Peyer's patch (tissue), 4 donors: ENCODE data around the gene P2RY4. TPM values are rescaled to one million over a fixed set of nuclear protein-coding genes. Genes with fewer than 3 reads are reported as not detected.

Experiments used
- DNase-seq, 3 donors: peaks; one replicate each; pipeline ENCODE4 v3.0.0-alpha.2; 2017 to 2019
- H3K27ac ChIP-seq, 4 donors: fragments of 200-600 bp; sonication (generic); one replicate each; pipeline ENCODE4 v1.5.1; 2016 to 2019
- H3K27me3 ChIP-seq, 2 donors: fragments of 200-600 bp; sonication (generic); one replicate each; pipeline ENCODE4 v1.5.1; 2019
- H3K36me3 ChIP-seq, 3 donors: fragments of 200-600 bp; sonication (generic); one replicate each; pipeline ENCODE4 v1.5.1; 2016 to 2019
- H3K4me1 ChIP-seq, 4 donors: fragments of 200-600 bp; sonication (generic); one replicate each; pipeline ENCODE4 v1.5.1; 2016 to 2019
- H3K4me3 ChIP-seq, 4 donors: fragments of 200-600 bp; sonication (generic); 1 replicate in 3 of 4; 2 replicates in 1 of 4; pipeline ENCODE4 v1.5.1; 2016 to 2019; ENCODE audit warnings: mild to moderate bottlenecking in 1 of 4
- H3K9me3 ChIP-seq, 4 donors: fragments of 200-600 bp; sonication (generic); one replicate each; pipeline ENCODE4 v1.5.1; 2016 to 2019; ENCODE audit warnings: mild to moderate bottlenecking in 1 of 4
- POLR2A ChIP-seq, 2 donors: fragments of 450-650 bp; IDR thresholded peaks; one replicate each; pipeline ENCODE4 v1.5.1; 2017; ENCODE audit warnings: antibody characterized with exemption in 2 of 2, mild to moderate bottlenecking in 2 of 2, moderate library complexity in 2 of 2
- total RNA-seq, 4 donors: library from RNA; depleted of rRNA; stranded (reverse); fragments of >200 nt; gene quantifications; one replicate each; pipeline ENCODE4 v1.1.0, GENCODE V29; 2016
- TF ChIP-seq, protein P1 (sequence below), 6 experiments: fragments of 450-650 bp in 4 of 6; fragments of 200-600 bp in 2 of 6; sonication (generic) in 1 of 6; IDR thresholded peaks; one replicate each; pipeline ENCODE4 v1.5.1; 2017 to 2019; ENCODE audit warnings: antibody characterized with exemption in 6 of 6, mild to moderate bottlenecking in 3 of 6, moderate library complexity in 1 of 6

Gene P2RY4
- total RNA-seq, 4 donors from 2014 or later: 1.7 to 19.4 (median 13.2) TPM

- Histone ChIP-seq H3K36me3 (no peaks in the 10 kb centered on the region), H3K4me1 (no peaks in the 10 kb centered on the region), H3K9me3 (no peaks in the 10 kb centered on the region), H3K27ac (no peak overlapping the region), H3K27me3 (no peaks in the 10 kb centered on the region), H3K4me3 (no peak overlapping the region)
- TF ChIP-seq, protein P1, sequence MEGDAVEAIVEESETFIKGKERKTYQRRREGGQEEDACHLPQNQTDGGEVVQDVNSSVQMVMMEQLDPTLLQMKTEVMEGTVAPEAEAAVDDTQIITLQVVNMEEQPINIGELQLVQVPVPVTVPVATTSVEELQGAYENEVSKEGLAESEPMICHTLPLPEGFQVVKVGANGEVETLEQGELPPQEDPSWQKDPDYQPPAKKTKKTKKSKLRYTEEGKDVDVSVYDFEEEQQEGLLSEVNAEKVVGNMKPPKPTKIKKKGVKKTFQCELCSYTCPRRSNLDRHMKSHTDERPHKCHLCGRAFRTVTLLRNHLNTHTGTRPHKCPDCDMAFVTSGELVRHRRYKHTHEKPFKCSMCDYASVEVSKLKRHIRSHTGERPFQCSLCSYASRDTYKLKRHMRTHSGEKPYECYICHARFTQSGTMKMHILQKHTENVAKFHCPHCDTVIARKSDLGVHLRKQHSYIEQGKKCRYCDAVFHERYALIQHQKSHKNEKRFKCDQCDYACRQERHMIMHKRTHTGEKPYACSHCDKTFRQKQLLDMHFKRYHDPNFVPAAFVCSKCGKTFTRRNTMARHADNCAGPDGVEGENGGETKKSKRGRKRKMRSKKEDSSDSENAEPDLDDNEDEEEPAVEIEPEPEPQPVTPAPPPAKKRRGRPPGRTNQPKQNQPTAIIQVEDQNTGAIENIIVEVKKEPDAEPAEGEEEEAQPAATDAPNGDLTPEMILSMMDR (IDR thresholded peaks at IDR 0.05): no peak
- TF ChIP-seq POLR2A (IDR thresholded peaks at IDR 0.05): no peak
- no peak for DNase-seq
These were observed 4.8 kb upstream of the P2RY4 start for GRCh38 chrX:70264784-70265183.

DNA sequence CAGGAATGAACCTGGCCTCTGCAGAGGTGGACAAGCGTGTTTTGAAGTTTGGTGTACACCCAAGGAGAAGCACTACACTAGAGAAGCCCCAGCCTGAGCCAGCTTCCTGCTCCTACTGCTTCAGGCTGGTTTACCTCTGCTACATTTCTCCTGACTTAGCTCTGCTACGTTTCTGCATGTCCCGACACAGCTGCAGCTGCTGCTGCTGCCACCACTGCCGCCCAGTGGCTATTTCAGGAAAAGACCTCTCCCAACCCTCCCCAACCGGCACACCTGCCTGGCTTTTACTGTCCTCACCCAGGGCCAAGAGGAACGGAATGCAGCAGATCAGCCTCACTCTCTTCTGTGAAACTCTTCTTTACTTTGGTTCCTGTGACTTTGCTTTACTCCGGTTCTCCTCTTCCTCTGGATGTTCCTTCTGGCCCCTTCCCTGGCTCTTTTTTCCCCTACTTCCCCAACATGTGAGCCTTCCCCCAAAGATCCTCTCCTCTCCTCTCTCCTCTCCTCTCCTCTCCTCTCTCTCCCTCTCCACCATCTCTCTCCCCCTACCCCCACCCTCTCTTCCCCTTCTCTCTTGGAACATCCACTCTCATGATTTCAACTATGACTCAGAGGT lies 3.1 kb upstream of the P2RY4 start:
- Histone ChIP-seq H3K27me3 (no peaks in the 10 kb centered on the region), H3K9me3 (no peaks in the 10 kb centered on the region), H3K4me3 (no peak overlapping the region), H3K27ac (no peak overlapping the region), H3K4me1 (no peaks in the 10 kb centered on the region), H3K36me3 (no peaks in the 10 kb centered on the region)
- no peak for TF ChIP-seq POLR2A (IDR thresholded peaks at IDR 0.05)
- TF ChIP-seq, protein P1 (IDR thresholded peaks at IDR 0.05): peak in 4 of 6 experiments; percentile 21 to 66 (median 62)
- DNase-seq: peak in 2 of 3 donors; percentile 64 to 66

DNA sequence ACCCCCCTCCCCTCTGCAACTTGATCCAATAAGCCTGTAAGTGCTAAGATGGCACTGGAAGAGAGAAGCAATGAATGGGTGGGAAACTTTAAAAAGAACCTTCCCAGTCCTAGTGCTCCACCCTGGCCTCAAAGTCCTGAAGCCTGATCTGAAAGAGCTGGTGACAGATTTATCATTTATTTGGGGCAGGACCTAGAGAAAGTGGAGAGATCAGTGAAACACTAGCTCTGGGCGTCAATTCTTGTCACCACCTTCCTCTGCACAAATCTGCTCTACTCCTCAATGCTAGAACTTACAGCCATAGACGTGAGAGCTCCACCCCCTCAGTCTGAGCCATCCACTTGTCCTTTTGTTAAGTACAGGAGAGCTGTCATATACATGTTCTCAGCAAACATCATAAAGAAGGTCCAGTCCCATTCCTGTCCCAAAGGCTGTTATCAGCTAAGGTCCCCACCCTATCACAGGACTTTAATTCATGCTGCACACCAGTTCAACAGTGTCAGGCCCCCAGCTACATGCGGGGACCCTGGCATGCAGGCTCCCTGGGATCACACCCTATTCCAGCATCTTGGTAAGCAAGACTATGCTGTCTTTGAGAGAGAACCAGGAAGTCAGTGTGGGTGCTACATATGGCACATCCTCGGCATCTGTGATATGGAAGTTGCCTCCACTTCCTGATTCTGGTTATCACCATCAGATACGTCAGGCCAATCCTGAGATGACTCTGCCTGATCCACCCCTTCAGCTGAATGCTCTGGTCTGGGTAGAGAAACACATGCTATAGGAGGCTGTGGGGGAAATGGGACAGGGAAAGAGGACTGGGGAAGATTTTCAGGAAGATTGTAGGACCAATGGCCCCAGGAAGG lies 2.3 kb downstream of the P2RY4 start:
- Histone ChIP-seq H3K27ac (no peak overlapping the region), H3K36me3 (no peaks in the 10 kb centered on the region), H3K4me1 (no peaks in the 10 kb centered on the region), H3K9me3 (no peaks in the 10 kb centered on the region), H3K4me3 (no peak overlapping the region), H3K27me3 (no peaks in the 10 kb centered on the region)
- DNase-seq: no peak
- TF ChIP-seq, protein P1 (IDR thresholded peaks at IDR 0.05): no peak
- no peak for TF ChIP-seq POLR2A (IDR thresholded peaks at IDR 0.05)

DNA sequence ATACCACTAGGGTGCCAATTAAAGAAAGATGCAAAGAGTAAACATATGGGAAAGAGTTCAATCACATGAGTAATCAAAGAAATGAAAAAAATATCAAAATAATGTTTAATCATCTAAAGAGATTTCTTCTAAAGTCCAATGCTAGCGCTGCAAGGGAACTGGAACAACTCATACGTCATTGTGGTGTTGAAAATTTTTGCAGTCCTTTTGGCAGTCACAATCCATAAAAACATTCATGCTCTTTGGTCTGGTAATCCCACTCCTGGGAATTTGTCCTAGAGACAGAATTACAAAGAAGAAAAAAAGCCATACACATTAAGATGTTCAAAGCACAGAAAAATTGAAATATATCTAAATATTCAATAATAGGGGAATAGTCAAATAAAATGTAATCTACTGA lies 4.6 kb downstream of the P2RY4 start:
- H3K27ac ChIP-seq: no peak overlapping the region
- H3K27me3 ChIP-seq: no peaks in the 10 kb centered on the region
- H3K9me3 ChIP-seq: no peaks in the 10 kb centered on the region
- H3K36me3 ChIP-seq: no peaks in the 10 kb centered on the region
- no peak overlapping the region for H3K4me3 ChIP-seq
- H3K4me1 ChIP-seq: no peaks in the 10 kb centered on the region
- DNase-seq: no peak
- TF ChIP-seq, protein P1 (IDR thresholded peaks at IDR 0.05): no peak
- no peak for TF ChIP-seq POLR2A (IDR thresholded peaks at IDR 0.05)

DNA sequence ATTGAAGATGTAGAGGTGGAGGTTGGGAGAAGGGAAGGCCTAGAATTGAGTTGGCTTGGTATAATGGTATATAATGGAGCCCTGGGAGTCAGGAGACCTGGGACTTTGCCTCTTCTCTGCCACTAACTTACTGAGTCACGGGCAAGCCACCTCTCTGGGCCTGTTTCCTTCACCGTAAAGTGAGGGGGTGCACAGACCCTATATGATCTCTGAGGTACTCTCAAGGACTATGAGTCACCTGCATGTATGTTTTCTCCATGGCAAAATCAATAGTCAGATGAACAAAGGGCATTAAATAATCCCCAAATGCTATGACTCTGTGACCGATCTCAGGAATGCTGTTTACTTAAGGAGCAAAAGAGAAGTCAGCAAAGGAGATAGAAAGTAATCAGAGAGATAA lies 5.1 kb downstream of the P2RY4 start:
- Histone ChIP-seq H3K4me1 (no peaks in the 10 kb centered on the region), H3K9me3 (no peaks in the 10 kb centered on the region), H3K4me3 (no peak overlapping the region), H3K36me3 (no peaks in the 10 kb centered on the region), H3K27me3 (no peaks in the 10 kb centered on the region), H3K27ac (no peak overlapping the region)
- TF ChIP-seq, protein P1 (IDR thresholded peaks at IDR 0.05): no peak
- TF ChIP-seq POLR2A (IDR thresholded peaks at IDR 0.05): no peak
- DNase-seq: no peak
